Upper lobe of left lung (tissue), 6 donors: ENCODE measurements around the gene CCL19. TPM values are rescaled to one million over a fixed set of nuclear protein-coding genes. Genes with fewer than 3 reads are reported as not detected.
A peak's percentile ranks its signal among the peaks of the same experiment; 100 is the strongest.

Experiments
- ATAC-seq, 2 donors: fragments of 200-7000 bp; cut with Tn5 transposase; one replicate each; pipeline ENCODE4 v1.9.1; 2022; ENCODE audit warnings: mild to moderate bottlenecking in 2 of 2, moderate library complexity in 2 of 2; ENCODE audit not compliant: low FRiP score in 2 of 2
- DNase-seq, 2 donors: peaks; one replicate each; pipeline ENCODE4 v3.0.0-alpha.2; 2019 to 2020
- H3K27ac ChIP-seq, 4 donors: fragments of 200-600 bp; sonication (generic); one replicate each; pipeline ENCODE4 v1.5.1; 2016 to 2019
- H3K27me3 ChIP-seq, 4 donors: fragments of 200-600 bp; sonication (generic); one replicate each; pipeline ENCODE4 v1.5.1; 2017 to 2019
- H3K36me3 ChIP-seq, 4 donors: fragments of 200-600 bp; sonication (generic); one replicate each; pipeline ENCODE4 v1.5.1; 2016 to 2019
- H3K4me1 ChIP-seq, 4 donors: fragments of 200-600 bp; sonication (generic); one replicate each; pipeline ENCODE4 v1.5.1; 2018 to 2019
- H3K4me3 ChIP-seq, 4 donors: fragments of 200-600 bp; sonication (generic); one replicate each; pipeline ENCODE4 v1.5.1; 2017 to 2019; ENCODE audit warnings: mild to moderate bottlenecking in 2 of 4, moderate library complexity in 1 of 4
- H3K9me3 ChIP-seq, 4 donors: fragments of 200-600 bp; sonication (generic); one replicate each; pipeline ENCODE4 v1.5.1; 2018 to 2019
- CTCF ChIP-seq, 6 experiments: fragments of 450-650 bp in 4 of 6; fragments of 200-600 bp in 2 of 6; sonication (generic) in 2 of 6; IDR thresholded peaks; one replicate each; pipeline ENCODE4 v1.5.1; 2016 to 2019; ENCODE audit warnings: antibody characterized with exemption in 6 of 6
- EP300 ChIP-seq, 4 donors: sonication (generic); formaldehyde crosslinking; IDR thresholded peaks; one replicate each; pipeline ENCODE4 v1.5.1; 2017; ENCODE audit warnings: antibody characterized with exemption in 4 of 4, control low read depth in 2 of 4
- POLR2A ChIP-seq, 4 donors: fragments of 450-650 bp; IDR thresholded peaks; one replicate each; pipeline ENCODE4 v1.5.1; 2016 to 2017; ENCODE audit warnings: antibody characterized with exemption in 4 of 4, mild to moderate bottlenecking in 2 of 4
- POLR2AphosphoS5 ChIP-seq, 2 donors: sonication (generic); formaldehyde crosslinking; IDR thresholded peaks; one replicate each; pipeline ENCODE4 v1.5.1; 2017; ENCODE audit warnings: antibody characterized with exemption in 2 of 2
- WGBS, 2 donors: methylation state at CpG; one replicate each; pipeline ENCODE4 v1.1.5; 2017 to 2018; 5-methylcytosine and 5-hydroxymethylcytosine counted together
- total RNA-seq, 6 donors: library from RNA; depleted of rRNA in 4 of 6; stranded (reverse); fragments of >200 nt in 4 of 6; gene quantifications; one replicate each; pipeline versions ENCODE4 v1.1.0 to v1.2.1, GENCODE V29; 2016 to 2021
- donor health status: DM: no; HTN: no; CAD: no; lungs with moderate emphysema.
- donor health status: DM: no; HTN: yes; CAD: no; lungs with severe emphysema.

The CCL19 gene
- total RNA-seq, 6 donors from 2014 or later: 2.0 to 5.2 (median 5.2) TPM; not detected in 3

DNA sequence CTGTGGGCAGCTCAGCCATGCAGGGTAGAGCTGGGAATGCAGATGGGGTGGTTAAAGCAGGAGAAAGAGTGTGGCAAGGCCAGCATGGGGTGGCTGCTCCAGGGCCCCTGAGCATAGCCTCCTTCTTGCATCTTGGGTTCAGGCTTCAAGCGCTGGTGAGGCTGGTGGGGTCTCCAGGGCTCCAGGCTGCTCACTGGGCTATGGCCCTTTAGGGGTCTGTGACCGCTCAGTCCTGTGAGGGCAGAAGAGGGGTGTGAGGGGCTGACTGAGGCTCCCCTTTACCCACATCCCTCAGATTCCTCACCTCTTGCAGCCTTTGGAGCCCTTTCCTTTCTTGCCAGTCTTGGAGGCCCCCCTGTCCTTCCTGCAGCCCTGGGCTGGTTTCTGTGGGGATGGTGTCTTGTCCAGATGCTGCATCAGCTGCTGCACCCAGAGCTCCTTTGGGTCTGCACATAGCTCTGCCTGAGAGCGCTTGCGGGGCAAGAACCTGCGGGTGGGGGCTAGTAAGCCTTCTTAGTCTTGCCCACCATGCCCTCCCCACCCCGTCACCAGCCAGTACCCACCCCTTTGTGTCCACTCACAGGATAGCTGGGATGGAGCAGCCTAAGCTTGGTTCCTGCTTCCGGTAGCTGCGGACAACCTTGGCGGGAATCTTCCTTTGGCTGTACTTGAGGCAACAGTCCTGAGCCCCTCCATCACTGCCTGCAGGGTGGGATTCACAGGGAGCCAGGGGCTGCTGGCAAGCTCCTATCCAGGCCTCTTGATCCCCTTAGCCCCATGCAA lies 18.3 kb upstream of the CCL19 start:
- Histone ChIP-seq H3K4me1 (peaks cover 0 to 9% (median 3%) of the 10 kb centered on the region in 4 donors), H3K36me3 (no peaks in the 10 kb centered on the region), H3K9me3 (no peaks in the 10 kb centered on the region), H3K27me3 (no peaks in the 10 kb centered on the region), H3K4me3 (no peak overlapping the region), H3K27ac (no peak overlapping the region)
- WGBS, 2 donors: 89 to 92% methylated on average over 5 to 9 of the region's 9 CpGs
- DNase-seq (peak in 1 of 2 donors; percentile 22), ATAC-seq (peak; percentile 14 to 28)
- TF ChIP-seq POLR2A (IDR thresholded peaks at IDR 0.05): no peak

GRCh38 chr9:34707130-34707529 lies 16.1 kb upstream of the CCL19 start:
- DNase-seq (no peak), ATAC-seq (no peak)
- WGBS, 2 donors: 82 to 88% methylated on average over 2 of the region's 2 CpGs
- H3K4me1 ChIP-seq: peaks cover 0 to 9% (median 3%) of the 10 kb centered on the region in 4 donors
- TF ChIP-seq EP300 (IDR thresholded peaks at IDR 0.05): no peak
- no peak for TF ChIP-seq CTCF (IDR thresholded peaks at IDR 0.05)
- no peak for TF ChIP-seq POLR2A (IDR thresholded peaks at IDR 0.05)
- TF ChIP-seq POLR2AphosphoS5 (IDR thresholded peaks at IDR 0.05): no peak
- H3K36me3 ChIP-seq: no peaks in the 10 kb centered on the region
- no peak overlapping the region for H3K27ac ChIP-seq
- no peaks in the 10 kb centered on the region for H3K27me3 ChIP-seq
- H3K4me3 ChIP-seq: no peak overlapping the region
- H3K9me3 ChIP-seq: no peaks in the 10 kb centered on the region

- H3K36me3 ChIP-seq: no peaks in the 10 kb centered on the region
- TF ChIP-seq POLR2A (IDR thresholded peaks at IDR 0.05) (no peak), CTCF (IDR thresholded peaks at IDR 0.05) (peak; percentile 87 to 99 (median 92))
- peak overlapping the region; percentile 31 to 82 (median 64) for H3K27ac ChIP-seq
- 3 to 4% methylated on average over 24 to 27 of the region's 30 CpGs for WGBS, 2 donors
- H3K9me3 ChIP-seq: no peaks in the 10 kb centered on the region
- DNase-seq (peak; percentile 83 to 96), ATAC-seq (peak; percentile 93 to 95)
- H3K27me3 ChIP-seq: no peaks in the 10 kb centered on the region
- H3K4me3 ChIP-seq: peak overlapping the region; percentile 75 to 86 (median 78)
- peaks cover 0 to 14% (median 8%) of the 10 kb centered on the region in 4 donors for H3K4me1 ChIP-seq
These were observed 11.0 kb upstream of the CCL19 start for GRCh38 chr9:34701769-34702736.

DNA sequence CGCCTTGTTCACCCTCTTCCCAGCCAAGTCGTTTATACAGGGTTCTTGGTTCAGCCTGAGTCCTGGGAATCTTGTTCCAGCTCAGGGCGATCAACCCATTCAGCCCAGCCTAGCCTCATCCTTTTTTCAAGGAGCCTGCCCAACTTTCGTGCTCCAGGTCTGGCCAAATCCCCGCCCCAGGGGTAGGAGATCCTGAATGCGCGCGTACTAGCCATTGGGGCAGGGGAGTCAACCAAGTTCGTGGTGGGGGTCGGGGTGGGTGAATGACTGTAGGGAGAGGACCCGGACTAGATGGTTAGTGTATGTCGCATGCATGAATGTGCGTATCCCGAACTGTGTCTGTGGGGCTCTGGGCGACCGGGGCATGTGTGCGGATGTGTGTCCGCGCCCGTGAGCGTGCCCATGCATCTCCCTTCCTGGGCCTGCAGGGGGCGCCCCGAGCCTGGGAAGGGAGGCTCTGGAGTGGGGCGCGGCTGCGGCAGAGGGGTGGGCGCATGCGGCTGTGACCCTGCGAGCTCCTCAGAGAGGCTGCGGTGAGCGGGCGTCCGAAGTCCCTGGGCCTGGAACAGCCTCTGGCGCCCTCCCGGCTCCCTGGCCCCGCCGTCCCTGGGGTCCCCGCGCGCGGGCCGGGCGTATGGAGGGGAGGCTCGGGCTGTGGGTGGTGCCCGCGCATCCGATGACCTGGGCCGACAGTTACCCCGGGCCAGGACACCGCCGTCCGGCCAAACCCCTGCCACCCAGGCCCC lies 10.1 kb upstream of the CCL19 start:
- Histone ChIP-seq H3K36me3 (no peaks in the 10 kb centered on the region), H3K27me3 (no peaks in the 10 kb centered on the region), H3K27ac (peak overlapping the region; percentile 31 to 82 (median 64)), H3K4me1 (peaks cover 0 to 14% (median 8%) of the 10 kb centered on the region in 4 donors), H3K4me3 (peak overlapping the region; percentile 75 to 86 (median 78)), H3K9me3 (no peaks in the 10 kb centered on the region)
- ATAC-seq: peak; percentile 93 to 96
- 12 to 67% methylated on average over 3 to 40 of the region's 52 CpGs for WGBS, 2 donors
- peak; percentile 71 to 93 for DNase-seq
- TF ChIP-seq EP300 (IDR thresholded peaks at IDR 0.05) (no peak), CTCF (IDR thresholded peaks at IDR 0.05) (peak; percentile 83 to 95 (median 90)), POLR2AphosphoS5 (IDR thresholded peaks at IDR 0.05) (peak in 1 of 2 donors; percentile 24), POLR2A (IDR thresholded peaks at IDR 0.05) (no peak)
